GM12878 (cell line): Measurements from ENCODE around the gene TCP11L2. TPM values are rescaled to one million over a fixed set of nuclear protein-coding genes. Genes with fewer than 3 reads are reported as not detected.

Experiments
- ATAC-seq: fragments of 200-7000 bp; cut with Tn5 transposase; 3 replicates; pipeline ENCODE4 v1.9.1; 2020; ENCODE audit warnings: mild to moderate bottlenecking, moderate library complexity
- BruUV-seq: library from RNA; stranded (reverse); fragments of 400-500 nt; replicated peaks from 2 replicates; lab custom pipeline; 2021; lab: Mats Ljungman, UMichigan
- CTCF ChIA-PET: fragments of 300-600 bp; sonication (Branson Sonifier 250); formaldehyde crosslinking; extraction: SDS; loops from one replicate; lab custom pipeline; 2021; ENCODE audit warnings: inconsistent platforms; lab: Yijun Ruan, JAX
- POLR2A ChIA-PET: fragments of 350-600 bp; formaldehyde crosslinking; extraction: SDS; loops from one replicate; lab custom pipeline; 2021; ENCODE audit warnings: inconsistent platforms; lab: Charles Lee
- RAD21 ChIA-PET: fragments of 300-600 bp; sonication (Branson Sonifier 250); formaldehyde crosslinking; loops from one replicate; lab custom pipeline; 2023; ENCODE audit warnings: antibody characterized with exemption; ENCODE audit not compliant: unreplicated experiment; lab: Charles Lee
- SMC1A ChIA-PET: fragments of 300-600 bp; sonication (Branson Sonifier 250); formaldehyde crosslinking; loops from one replicate; lab custom pipeline; 2023; ENCODE audit not compliant: unreplicated experiment, uncharacterized antibody; lab: Charles Lee
- DNase-seq: peaks from one replicate; pipeline ENCODE4 v3.0.0-alpha.2; 2011; ENCODE audit warnings: low read depth, low spot score
- FAIRE-seq: peaks from 3 replicates; lab custom pipeline; 2011; peaks lifted over from hg19 to GRCh38; lab: Jason Lieb, UNC
- H2AFZ ChIP-seq: 2 replicates; pipeline ENCODE4 v1.6.0; 2011; ENCODE audit warnings: low read depth, low read length, control low read depth; ENCODE audit not compliant: control insufficient read depth
- H3K27ac ChIP-seq: 2 replicates; pipeline ENCODE4 v1.5.1; 2011; ENCODE audit warnings: control low read depth; ENCODE audit not compliant: control insufficient read depth, insufficient read depth
- H3K27me3 ChIP-seq, 2 experiments: replicated peaks in 1 of 2; 2 replicates each; pipeline versions ENCODE4 v1.6.0 to v1.6.1; 2011; ENCODE audit warnings: low read length in 1 of 2; ENCODE audit not compliant: control insufficient read depth in 2 of 2, insufficient read depth in 2 of 2
- H3K36me3 ChIP-seq, 2 experiments: 2 replicates each; pipeline ENCODE4 v1.5.1; 2011; ENCODE audit warnings: low read length in 1 of 2; ENCODE audit not compliant: control insufficient read depth in 2 of 2, insufficient read depth in 2 of 2
- H3K4me1 ChIP-seq: 2 replicates; pipeline ENCODE4 v1.6.1; 2011; ENCODE audit warnings: mild to moderate bottlenecking, low read length, moderate library complexity, mixed read lengths; ENCODE audit not compliant: control insufficient read depth, insufficient read depth
- H3K4me2 ChIP-seq: 2 replicates; pipeline ENCODE4 v1.6.0; 2011; ENCODE audit warnings: control low read depth; ENCODE audit not compliant: control insufficient read depth, insufficient read depth
- H3K4me3 ChIP-seq: fragments of 200-600 bp; sonication (generic); 2 replicates; pipeline ENCODE4 v1.5.1; 2016
- H3K79me2 ChIP-seq: 2 replicates; pipeline ENCODE4 v1.6.0; 2011; ENCODE audit warnings: low read length; ENCODE audit not compliant: control insufficient read depth, insufficient read depth
- H3K9ac ChIP-seq: 2 replicates; pipeline ENCODE4 v1.8.0; 2011; ENCODE audit warnings: low read length, control low read depth, mixed read lengths; ENCODE audit not compliant: control insufficient read depth, insufficient read depth
- H3K9me3 ChIP-seq: replicated peaks from 3 replicates; pipeline ENCODE4 v1.5.1; 2011; ENCODE audit warnings: mild to moderate bottlenecking, low read length; ENCODE audit not compliant: control insufficient read depth, insufficient read depth
- H4K20me1 ChIP-seq: 2 replicates; pipeline ENCODE4 v1.6.0; 2011; ENCODE audit not compliant: control insufficient read depth, insufficient read depth
- ATF2 ChIP-seq: IDR thresholded peaks from 2 replicates; pipeline ENCODE4 v1.6.1; 2012; ENCODE audit warnings: low read length, inconsistent platforms
- BHLHE40 ChIP-seq, 2 experiments: fragments of 450-650 bp in 1 of 2; IDR thresholded peaks; 2 replicates each; pipeline ENCODE4 v1.6.1; 2011 to 2017; ENCODE audit warnings: low read depth in 2 of 2, borderline replicate concordance in 1 of 2, improper control_type of control experiment in 1 of 2, low read length in 1 of 2, mild to moderate bottlenecking in 1 of 2
- CBX3 ChIP-seq: fragments of 200-600 bp; sonication (generic); IDR thresholded peaks from 2 replicates; pipeline ENCODE4 v1.6.1; 2016; ENCODE audit warnings: low read depth, borderline replicate concordance
- ELK1 ChIP-seq: IDR thresholded peaks from 2 replicates; pipeline ENCODE4 v1.6.1; 2012; ENCODE audit warnings: low read depth, low read length, improper control_type of control experiment
- ESRRA ChIP-seq: IDR thresholded peaks from 2 replicates; pipeline ENCODE4 v1.6.1; 2012; ENCODE audit warnings: mild to moderate bottlenecking, low read length, improper control_type of control experiment
- FOXM1 ChIP-seq: IDR thresholded peaks from 2 replicates; pipeline ENCODE4 v1.6.1; 2012; ENCODE audit warnings: low read depth, mild to moderate bottlenecking, inconsistent platforms, low read length, moderate library complexity
- JUND ChIP-seq: IDR thresholded peaks from 2 replicates; pipeline ENCODE4 v1.6.1; 2012; ENCODE audit warnings: low read depth, mild to moderate bottlenecking, low read length, improper control_type of control experiment, moderate library complexity
- LARP7 ChIP-seq: fragments of 450-650 bp; IDR thresholded peaks from 2 replicates; pipeline ENCODE4 v1.6.1; 2017; ENCODE audit warnings: mild to moderate bottlenecking
- MEF2A ChIP-seq: IDR thresholded peaks from 2 replicates; pipeline ENCODE4 v1.6.1; 2011; ENCODE audit warnings: low read depth, mild to moderate bottlenecking, low read length, moderate library complexity; ENCODE audit not compliant: insufficient read depth
- MYB ChIP-seq: fragments of 150-350 bp; IDR thresholded peaks from 2 replicates; pipeline ENCODE4 v1.6.1; 2014; ENCODE audit warnings: mild to moderate bottlenecking, low read depth, low read length, borderline replicate concordance
- NKRF ChIP-seq: fragments of 450-650 bp; conservative IDR thresholded peaks from 2 replicates; pipeline ENCODE4 v1.6.1; 2017; ENCODE audit warnings: mild to moderate bottlenecking, moderate library complexity
- POLR2A ChIP-seq: IDR thresholded peaks from 2 replicates; pipeline ENCODE4 v1.6.1; 2011; ENCODE audit warnings: low read depth, mild to moderate bottlenecking, low read length
- POU2F2 ChIP-seq: IDR thresholded peaks from 3 replicates; pipeline ENCODE4 v1.6.1; 2011; ENCODE audit warnings: low read depth, mild to moderate bottlenecking, low read length, borderline replicate concordance
- RELA ChIP-seq: fragments of 450-650 bp; IDR thresholded peaks from 2 replicates; pipeline ENCODE4 v1.8.0; 2014; ENCODE audit warnings: borderline replicate concordance; ENCODE audit not compliant: partially characterized antibody
- SMAD1 ChIP-seq: fragments of 450-650 bp; IDR thresholded peaks from 2 replicates; pipeline ENCODE4 v1.6.1; 2018; ENCODE audit warnings: mild to moderate bottlenecking, low read depth; ENCODE audit not compliant: partially characterized antibody
- ZNF217 ChIP-seq: fragments of 450-650 bp; IDR thresholded peaks from 2 replicates; pipeline ENCODE4 v1.6.1; 2017; ENCODE audit warnings: antibody characterized with exemption, mild to moderate bottlenecking
- ZNF274 ChIP-seq: IDR thresholded peaks from one replicate; pipeline ENCODE4 v1.8.0; 2011; ENCODE audit not compliant: insufficient read length, insufficient read depth
- ZNF687 ChIP-seq: fragments of 450-650 bp; IDR thresholded peaks from 2 replicates; pipeline ENCODE4 v1.6.1; 2017; ENCODE audit warnings: mild to moderate bottlenecking, moderate library complexity
- WGBS: methylation state at CpG from one replicate; pipeline ENCODE4 v1.1.6; 2016; ENCODE audit warnings: low lambda C conversion rate; ENCODE audit not compliant: insufficient replicate concordance, insufficient coverage; ENCODE audit errors: missing lambda C conversion rate; 5-methylcytosine and 5-hydroxymethylcytosine counted together
- in situ Hi-C: fragments of 300-500 bp; cut with MboI; formaldehyde crosslinking; loops from 9 replicates; pipeline ENCODE4 v1.14.3; 2018; ENCODE audit warnings: mixed read lengths
- intact Hi-C: fragments of 100-400 bp; cut with micrococcal nuclease; formaldehyde crosslinking; loops from one replicate; pipeline ENCODE4 v1.14.2; 2022; ENCODE audit not compliant: unreplicated experiment
- polyA plus RNA-seq, 11 experiments: library from polyadenylated mRNA; depleted of rRNA in 4 of 11; unstranded in 6 of 11; stranded (reverse) in 5 of 11; fragments of >200 nt; fragmentation: Nextera tagmentation in 4 of 11; fragmentation: Illumina TruSeq in 1 of 11; extraction: Ambion mirVana in 4 of 11; extraction: Trizol in 1 of 11; gene quantifications; 1 replicate in 1 of 11; 2 replicates in 10 of 11; pipeline versions ENCODE4 v1.2.1 to v1.2.3, GENCODE V29; 2011 to 2016; ENCODE audit warnings: inconsistent platforms in 2 of 11, missing spikeins in 2 of 11, low read depth in 1 of 11
- total RNA-seq, 4 experiments: library from RNA; depleted of rRNA in 3 of 4; stranded (reverse); fragments of >200 nt in 3 of 4; fragmentation: Illumina TruSeq in 1 of 4; extraction: Trizol in 1 of 4; gene quantifications; 2 replicates each; pipeline versions ENCODE4 v1.2.1 to v1.2.3, GENCODE V29; 2013 to 2021

TCP11L2 gene
- total and polyA plus RNA-seq, 10 of the 15 experiments (the other 5 are each of a cell fraction or from before 2014, with no cell fraction given) = 0.18 to 5.0 (median 0.90) TPM

- Histone ChIP-seq H3K4me3 (no peak overlapping the region), H2AFZ (no peak overlapping the region), H3K4me1 (peaks cover 24% of the 10 kb centered on the region), H3K9ac (no peak overlapping the region), H4K20me1 (no peaks in the 10 kb centered on the region), H3K27ac (no peak overlapping the region), H3K27me3 (no peaks in the 10 kb centered on the region), H3K4me2 (no peak overlapping the region), H3K36me3 (no peaks in the 10 kb centered on the region), H3K79me2 (no peaks in the 10 kb centered on the region), H3K9me3 (no peaks in the 10 kb centered on the region)
- BruUV-seq = no TSS peak
- DNase-seq (no peak), FAIRE-seq (no peak), ATAC-seq (no peak)
- ChIA-PET CTCF (interaction anchor here (1.0 to 3.9 kb wide), 3 partner anchors 8 to 50 kb away, joined by 4 to 22 read pairs (median 4); no protein-coding TSS in a partner anchor), RAD21 (no interaction called here), SMC1A (no interaction called here), POLR2A (no interaction called here)
- intact Hi-C loops (no loop called here), in situ Hi-C loops (no loop called here)
- over 99% methylated on average over 6 of the region's 6 CpGs for WGBS
- no peak for TF ChIP-seq CBX3
- TF ChIP-seq SMAD1 = no peak
- TF ChIP-seq ELK1 = no peak
- no peak for TF ChIP-seq POLR2A
- no peak for TF ChIP-seq MYB
- no peak for TF ChIP-seq POU2F2
- no peak for TF ChIP-seq ESRRA
- TF ChIP-seq FOXM1 = no peak
- TF ChIP-seq LARP7 = no peak
- TF ChIP-seq ZNF274 = no peak
- TF ChIP-seq NKRF = no peak
- TF ChIP-seq RELA = no peak
- TF ChIP-seq ZNF687 = no peak
- TF ChIP-seq JUND = no peak
- TF ChIP-seq ZNF217 = no peak
- TF ChIP-seq BHLHE40 (IDR thresholded peaks at IDR 0.05; ENCODE audit: borderline replicate concordance in 1 of 2, low read depth in 2 of 2, low read length in 1 of 2) = no peak
- no peak for TF ChIP-seq MEF2A
- TF ChIP-seq ATF2 = no peak
Observed at GRCh38 chr12:106274012-106274411, 28.5 kb upstream of the TCP11L2 start.
